ENCODE results near the gene CDH4.

GRCh38 chr20:61801065-61801360, 549.0 kb downstream of the CDH4 start:
- no peak for TF ChIP-seq CTCF (tag by site-specific recombination; IDR thresholded peaks at IDR 0.05)
- no peak for TF ChIP-seq ZBTB11 (tag by site-specific recombination; conservative IDR thresholded peaks at IDR 0.05; ENCODE audit: low read depth)
- TF ChIP-seq ZNF292 (tag by site-specific recombination; IDR thresholded peaks at IDR 0.05; ENCODE audit: borderline replicate concordance, low read depth) = no peak
- no peak for TF ChIP-seq ZBTB10 (tag by site-specific recombination; IDR thresholded peaks at IDR 0.05)
- no peak for TF ChIP-seq ZNF239 (tag by site-specific recombination; IDR thresholded peaks at IDR 0.05)
- no peak for TF ChIP-seq YY1 (tag by site-specific recombination; IDR thresholded peaks at IDR 0.05)
- TF ChIP-seq PRDM2 (tag by site-specific recombination; IDR thresholded peaks at IDR 0.05; ENCODE audit: borderline replicate concordance) = no peak
- TF ChIP-seq ZBTB1 (tag by site-specific recombination; IDR thresholded peaks at IDR 0.05) = no peak
- no peak for TF ChIP-seq ELK4 (IDR thresholded peaks at IDR 0.05; ENCODE audit: borderline replicate concordance, low read depth, low read length)
- TF ChIP-seq ZNF660 (tag by site-specific recombination; IDR thresholded peaks at IDR 0.05) = no peak
- TF ChIP-seq TSHZ1 (tag by site-specific recombination; IDR thresholded peaks at IDR 0.05; ENCODE audit: borderline replicate concordance) = no peak
